ENCODE measurements around the gene ST3GAL3. TPM values are rescaled to one million over a fixed set of nuclear protein-coding genes. Genes with fewer than 3 reads are reported as not detected.
A peak's percentile ranks its signal among the peaks of the same experiment; 100 is the strongest.

ST3GAL3 gene
- polyA plus RNA-seq, 2 of the 4 experiments (the other 2 are of a cell fraction) = 2.5 to 4.0 TPM

GRCh38 chr1:43842175-43842498, 134.8 kb downstream of the ST3GAL3 start:
- no peak for DNase-seq (ENCODE audit: low read depth in 1 of 2, low spot score in 1 of 2)
- Histone ChIP-seq H3K4me3 (no peak overlapping the region), H3K4me2 (no peak overlapping the region), H3K4me1 (no peaks in the 10 kb centered on the region), H3K9me3 (no peaks in the 10 kb centered on the region), H3K27ac (no peak overlapping the region)
- no peak for TF ChIP-seq HOXA7 (CRISPR knock-in tag; IDR thresholded peaks at IDR 0.05)
- no peak for TF ChIP-seq REST (IDR thresholded peaks at IDR 0.05)
- no peak for TF ChIP-seq CBX8 (IDR thresholded peaks at IDR 0.05)
- CTCF ChIA-PET = interaction anchor here (0.6 kb wide), 1 partner anchor 70 kb away, joined by 4 read pairs; no protein-coding TSS in a partner anchor
- no peak for FAIRE-seq
- POLR2A ChIA-PET = no interaction called here
- ATAC-seq = no peak
- 90% methylated on average over 2 of the region's 2 CpGs for WGBS (ENCODE audit: missing lambda C conversion rate)

GRCh38 chr1:43843684-43844083, 136.3 kb downstream of the ST3GAL3 start:
- ATAC-seq = no peak
- ChIA-PET POLR2A (no interaction called here), CTCF (interaction anchor here (1.5 kb wide), 2 partner anchors 14 to 91 kb away, joined by 3 to 4 read pairs; no protein-coding TSS in a partner anchor)
- WGBS (ENCODE audit: missing lambda C conversion rate) = 94% methylated on average over 5 of the region's 5 CpGs
- DNase-seq (ENCODE audit: low read depth in 1 of 2, low spot score in 1 of 2) = no peak
- TF ChIP-seq POLR2AphosphoS2 (conservative IDR thresholded peaks at IDR 0.05; ENCODE audit: low read length) = no peak
- TF ChIP-seq ELK1 (IDR thresholded peaks at IDR 0.05; ENCODE audit: low read depth, low read length) = no peak
- TF ChIP-seq KDM5A (IDR thresholded peaks at IDR 0.05) = no peak
- TF ChIP-seq HOXB13 (CRISPR knock-in tag; IDR thresholded peaks at IDR 0.05; ENCODE audit: low read depth) = no peak
- TF ChIP-seq FOXS1 (CRISPR knock-in tag; IDR thresholded peaks at IDR 0.05) = no peak
- no peak for TF ChIP-seq SMC3 (IDR thresholded peaks at IDR 0.05)
- no peak for TF ChIP-seq CBX8 (IDR thresholded peaks at IDR 0.05)
- TF ChIP-seq RAD21 (conservative IDR thresholded peaks at IDR 0.05 in 1 of 2, IDR thresholded peaks at IDR 0.05 in 1 of 2) = peak in 1 of 2 experiments; percentile 24; a peak in 1 of 5 replicates
- 0 out of 3 replicates have a peak, but pooled peaks cover 4% of the 10 kb centered on the region for H3K4me1 ChIP-seq
- H3K9me3 ChIP-seq = no peaks in the 10 kb centered on the region
- no peak for FAIRE-seq
- no peak overlapping the region for H3K27ac ChIP-seq
- no peak overlapping the region for H3K4me2 ChIP-seq
- no peak overlapping the region for H3K4me3 ChIP-seq

GRCh38 chr1:43844114-43844513, 136.8 kb downstream of the ST3GAL3 start:
- 82% methylated on average over 1 of the region's 1 CpG for WGBS (ENCODE audit: missing lambda C conversion rate)
- H3K4me2 ChIP-seq = no peak overlapping the region
- 0 out of 3 replicates have a peak, but pooled peaks cover 4% of the 10 kb centered on the region for H3K4me1 ChIP-seq
- peak in 1 of 2 experiments; percentile 12 for DNase-seq (ENCODE audit: low read depth in 1 of 2, low spot score in 1 of 2)
- ChIA-PET POLR2A (no interaction called here), CTCF (interaction anchor here (1.0 to 1.5 kb wide), 3 partner anchors 14 to 91 kb away, joined by 3 to 4 read pairs (median 3); no protein-coding TSS in a partner anchor)
- TF ChIP-seq HOXB13 (CRISPR knock-in tag; IDR thresholded peaks at IDR 0.05; ENCODE audit: low read depth) (no peak), ZFP36 (IDR thresholded peaks at IDR 0.05; ENCODE audit: borderline replicate concordance, partially characterized antibody) (no peak)
- no peak overlapping the region for H3K4me3 ChIP-seq
- no peak for ATAC-seq
- no peaks in the 10 kb centered on the region for H3K9me3 ChIP-seq
- FAIRE-seq = no peak
- no peak overlapping the region for H3K27ac ChIP-seq

GRCh38 chr1:43847290-43847689, 140.0 kb downstream of the ST3GAL3 start:
- TF ChIP-seq POLR2A (IDR thresholded peaks at IDR 0.05; ENCODE audit: low read length) (no peak), CHD2 (IDR thresholded peaks at IDR 0.05; ENCODE audit: low read length, partially characterized antibody) (no peak), EHF (CRISPR knock-in tag; IDR thresholded peaks at IDR 0.05) (no peak), NPAS2 (CRISPR knock-in tag; IDR thresholded peaks at IDR 0.05; ENCODE audit: borderline replicate concordance) (no peak), USF2 (IDR thresholded peaks at IDR 0.05) (no peak), PBX3 (IDR thresholded peaks at IDR 0.05) (no peak), FOXS1 (CRISPR knock-in tag; IDR thresholded peaks at IDR 0.05) (no peak), FOSB (CRISPR knock-in tag; IDR thresholded peaks at IDR 0.05) (no peak), MAFK (IDR thresholded peaks at IDR 0.05; ENCODE audit: partially characterized antibody) (no peak), RAD21 (conservative IDR thresholded peaks at IDR 0.05 in 1 of 2, IDR thresholded peaks at IDR 0.05 in 1 of 2) (no peak)
- DNase-seq (ENCODE audit: low read depth in 1 of 2, low spot score in 1 of 2) (no peak), FAIRE-seq (no peak), ATAC-seq (no peak)
- 0 out of 3 replicates have a peak, but pooled peaks cover 4% of the 10 kb centered on the region for H3K4me1 ChIP-seq
- no peak overlapping the region for H3K27ac ChIP-seq
- H3K4me3 ChIP-seq = no peak overlapping the region
- WGBS (ENCODE audit: missing lambda C conversion rate) = 57% methylated on average over 1 of the region's 1 CpG
- POLR2A ChIA-PET = no interaction called here
- H3K9me3 ChIP-seq = no peaks in the 10 kb centered on the region
- CTCF ChIA-PET = no interaction called here
- 0 out of 3 replicates have a peak overlapping the region, but pooled peaks have one; percentile 19 for H3K4me2 ChIP-seq
